Posterior vena cava (tissue), 2 donors: ENCODE results near the gene CDC73. TPM values are rescaled to one million over a fixed set of nuclear protein-coding genes. Genes with fewer than 3 reads are reported as not detected.

Experiments used
- DNase-seq: peaks from one replicate; pipeline ENCODE4 v3.0.0-alpha.2; 2020; ENCODE audit warnings: low spot score
- intact Hi-C, 2 donors: fragments of 100-400 bp; cut with DNase I; formaldehyde crosslinking; loops; one replicate each; pipeline versions ENCODE4 v1.14.1 to v1.14.2; 2022 to 2023
- long read RNA-seq, 2 donors: library from polyadenylated mRNA; unstranded; transcript quantifications; one replicate each; pipeline ENCODE4 v2.0.0, GENCODE V29; 2020 to 2021
- total RNA-seq, 2 donors: library from RNA; stranded (reverse); fragmentation: NEBNext Ultra II Directional; extraction: Animal tissue kit (Norgen Biotek cat#: 25700); gene quantifications; one replicate each; pipeline ENCODE4 v1.2.1, GENCODE V29; 2021
- donor health status: DM: yes; HTN: yes; CAD: no.
- donor health status: DM: yes; HTN: yes; CAD: no.

The CDC73 gene
- total RNA-seq: 10 to 100 TPM; 70.0 to 79.1 TPM
- long read RNA-seq, donor 1, full-length matches to known transcripts: 8 of 12 reads
- long read RNA-seq, donor 1, partial matches to known transcripts: 1 of 12 reads
- long read RNA-seq, donor 1, other reads (novel, unspliced or antisense): 3 of 12 reads
- long read RNA-seq, donor 2, full-length matches to known transcripts: 16 of 88 reads
- long read RNA-seq, donor 2, partial matches to known transcripts: 67 of 88 reads
- long read RNA-seq, donor 2, other reads (novel, unspliced or antisense): 5 of 88 reads

DNA sequence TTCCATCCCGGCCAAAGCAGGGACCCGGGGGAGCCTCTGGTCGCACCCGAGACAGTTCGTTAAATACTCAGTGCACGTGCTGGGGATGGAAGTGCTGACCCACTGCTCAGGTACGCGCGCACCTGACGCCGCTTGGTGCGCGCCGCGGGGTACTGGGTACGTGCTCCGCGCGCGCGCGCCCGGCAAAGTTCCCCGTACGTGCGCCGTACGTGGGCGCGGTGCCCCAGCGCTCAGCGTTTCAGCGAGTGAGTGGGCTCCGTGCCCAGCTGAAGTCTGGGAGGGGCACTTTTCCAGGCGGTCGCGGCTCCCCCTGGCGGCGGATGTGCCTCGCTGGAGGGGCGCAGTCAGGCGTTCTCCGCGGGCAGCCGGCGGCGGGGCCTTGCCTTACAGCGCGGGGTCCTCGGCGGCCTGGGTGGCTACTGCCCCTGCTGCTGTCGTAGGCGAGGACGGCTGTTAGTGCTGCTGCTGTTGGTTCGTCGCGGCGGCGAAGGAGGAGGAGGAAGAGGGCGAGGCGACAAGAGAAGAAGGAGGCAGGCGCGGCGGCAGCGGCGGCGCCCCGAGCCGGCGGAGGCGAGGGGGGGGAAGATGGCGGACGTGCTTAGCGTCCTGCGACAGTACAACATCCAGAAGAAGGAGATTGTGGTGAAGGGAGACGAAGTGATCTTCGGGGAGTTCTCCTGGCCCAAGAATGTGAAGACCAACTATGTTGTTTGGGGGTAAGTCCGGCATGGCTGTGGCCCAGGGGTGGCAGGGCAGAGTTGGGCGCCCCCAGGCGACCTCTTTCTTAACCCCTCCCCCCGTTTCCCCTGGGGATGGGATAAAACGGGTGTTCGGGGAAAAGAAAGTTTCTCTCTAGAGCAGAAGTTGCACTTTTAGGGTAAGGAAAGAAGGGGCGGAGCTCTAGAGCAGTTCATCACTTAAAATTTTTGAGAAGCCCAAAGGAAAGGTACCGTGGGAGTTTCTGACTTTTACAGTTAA lies at the start of gene CDC73:
Gene CDC73, plus strand, starts transcription at position 416 of the 978 bp plus-strand sequence. Its CDS starts 170 bp downstream, at position 586.
- peak; percentile 99 for DNase-seq
- intact Hi-C loops: loop anchor here in 1 of 2 donors (2.0 to 10.0 kb wide), 2 partner anchors 61 to 647 kb away; no protein-coding TSS in a partner anchor

DNA sequence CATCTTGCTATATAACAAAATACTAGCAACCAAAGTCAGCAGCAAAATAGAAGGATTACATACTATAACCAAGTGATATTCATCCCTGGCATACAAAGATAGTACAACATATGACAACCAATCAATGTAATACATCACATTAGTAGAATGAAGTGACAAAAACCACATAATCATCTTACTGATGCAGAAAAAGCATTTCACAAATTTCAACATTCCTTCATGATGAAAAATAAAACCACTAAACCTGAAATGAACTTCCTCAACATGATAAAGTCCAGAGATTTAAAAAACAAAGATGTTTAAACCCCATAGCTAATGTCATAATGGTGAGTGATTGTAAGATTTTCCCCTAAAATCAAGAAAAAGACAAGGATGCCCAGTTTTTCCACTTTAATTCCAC lies 43.8 kb upstream of the CDC73 start:
- intact Hi-C loops: no loop called here
- no peak for DNase-seq

DNA sequence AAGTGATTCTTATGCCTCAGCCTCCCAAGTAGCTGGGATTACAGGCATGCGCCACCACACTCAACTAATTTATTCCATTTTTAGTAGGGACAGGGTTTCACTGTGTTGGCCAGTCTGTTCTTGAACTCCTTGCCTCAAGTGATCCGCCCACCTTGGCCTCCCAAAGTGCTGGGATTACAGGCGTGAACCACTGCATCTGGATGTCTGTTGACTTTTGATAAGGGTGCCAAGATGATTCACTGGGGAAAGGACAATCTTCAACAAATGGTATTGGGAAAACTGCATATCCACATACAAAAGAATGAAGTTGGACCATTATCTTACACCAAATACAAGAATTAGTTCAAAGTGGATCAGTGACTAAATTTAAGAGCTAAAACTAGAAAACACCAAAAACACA lies 42.6 kb upstream of the CDC73 start:
- intact Hi-C loops: no loop called here

DNA sequence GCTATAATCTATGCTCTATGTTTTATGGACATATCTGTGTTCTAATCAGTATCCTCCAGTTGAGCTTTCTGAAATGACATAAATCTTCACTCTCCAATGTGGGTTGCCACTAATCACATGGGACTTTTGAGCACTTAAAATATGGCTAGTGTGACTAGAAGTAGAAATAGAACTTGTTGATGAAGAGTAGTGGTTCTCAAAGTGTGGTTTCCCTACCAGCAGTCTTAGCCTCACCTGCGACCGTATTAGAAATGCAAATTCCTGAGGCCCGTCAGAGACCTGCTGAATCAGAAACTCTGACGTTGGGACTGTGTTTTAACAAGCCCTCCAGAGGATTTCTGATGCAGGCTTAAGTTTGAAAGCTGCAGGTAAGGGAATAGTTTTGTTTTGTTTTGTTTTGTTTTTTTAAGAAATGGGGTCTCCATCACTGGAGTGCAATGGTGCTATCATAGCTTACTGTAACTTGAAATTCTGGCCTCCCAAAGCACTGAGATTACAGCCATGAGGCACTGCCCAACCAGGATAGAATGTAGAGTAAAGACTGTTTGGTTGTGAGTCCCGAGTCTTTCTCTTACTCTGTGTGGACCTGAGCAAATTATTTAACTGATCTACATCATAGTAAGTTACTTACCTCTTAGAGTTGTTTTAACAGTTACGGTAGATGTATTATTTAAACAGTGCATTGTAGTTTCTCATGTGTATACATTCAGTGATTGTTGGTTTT lies 38.3 kb upstream of the CDC73 start:
- intact Hi-C loops: no loop called here
- no peak for DNase-seq

More for the DNA sequence above, 42.6 kb upstream of the CDC73 start:
- no peak for DNase-seq

DNA sequence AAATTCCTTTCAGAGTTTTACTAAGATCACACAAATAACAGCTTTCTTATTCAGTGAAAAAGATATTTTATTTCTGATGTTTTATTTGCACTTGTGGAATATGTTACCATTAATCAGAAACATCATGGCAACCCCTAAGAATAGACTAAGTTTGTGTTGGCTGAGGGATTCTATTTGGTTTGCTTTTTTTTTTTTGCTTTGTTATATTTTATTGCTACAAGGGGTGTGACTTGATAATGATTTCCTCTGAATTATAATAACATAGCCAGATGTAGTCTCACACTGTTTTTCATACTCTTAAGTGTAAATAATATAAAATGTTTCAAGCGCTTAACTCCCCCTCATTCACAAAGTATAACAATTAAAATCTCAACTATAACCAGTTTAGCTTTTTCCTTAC lies 36.6 kb upstream of the CDC73 start:
- DNase-seq: no peak

DNA sequence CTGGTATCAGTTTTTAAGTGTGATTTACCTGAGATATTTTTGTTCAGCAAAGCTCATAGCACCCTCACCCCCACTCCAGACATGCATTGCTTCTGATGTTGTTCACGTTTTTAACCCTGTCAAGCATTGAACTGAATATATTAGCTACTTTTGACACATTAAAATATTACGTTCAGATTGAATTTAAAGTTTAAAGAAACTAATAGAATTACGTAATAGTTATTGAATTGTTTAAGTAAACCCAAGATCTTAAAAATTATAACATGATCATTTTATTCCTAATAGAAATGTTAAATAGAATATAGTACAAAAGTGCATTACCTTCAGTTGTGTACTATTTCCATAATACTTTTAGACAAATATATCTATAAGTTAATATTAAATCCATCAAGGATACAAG lies 35.5 kb upstream of the CDC73 start:
- DNase-seq: no peak
- intact Hi-C loops: no loop called here

More for the DNA sequence above, 36.6 kb upstream of the CDC73 start:
- intact Hi-C loops: no loop called here

DNA sequence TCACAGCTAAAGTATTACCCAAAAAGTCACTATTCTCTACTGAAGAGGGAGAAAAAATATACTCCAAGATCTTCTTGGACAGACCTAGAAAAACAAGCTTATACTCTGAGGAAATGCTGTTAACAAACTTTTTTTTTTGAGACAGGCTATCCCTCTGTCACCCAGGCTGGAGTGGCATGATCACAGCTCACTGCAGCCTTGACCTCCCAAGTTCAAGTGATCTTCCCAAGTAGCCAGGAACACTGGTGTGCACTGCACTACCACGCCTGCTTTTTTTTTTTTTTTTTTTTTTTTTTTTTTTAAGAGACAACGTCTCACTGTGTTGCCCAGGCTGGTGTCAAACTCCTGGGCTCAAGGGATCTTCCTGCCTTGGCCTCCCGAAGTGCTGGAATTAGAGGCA lies 33.9 kb upstream of the CDC73 start:
- intact Hi-C loops: no loop called here
- no peak for DNase-seq

DNA sequence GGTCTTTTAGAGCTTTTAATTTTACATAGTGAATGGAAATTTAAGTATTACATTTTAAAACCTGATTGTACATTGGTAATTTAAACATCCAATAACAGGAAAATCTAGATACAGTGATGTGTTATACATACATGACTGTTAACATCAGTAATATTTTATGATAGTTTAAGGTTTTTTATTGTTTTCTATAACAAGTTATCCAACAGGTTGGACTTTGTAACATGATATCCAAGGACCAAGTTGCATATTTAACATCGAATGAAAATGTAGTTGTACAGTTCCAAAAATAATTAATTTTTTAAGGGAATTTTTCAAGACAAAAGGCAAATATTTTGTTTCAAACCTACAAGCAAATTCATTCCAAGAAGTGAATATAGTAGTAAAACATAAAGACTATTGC lies 31.0 kb upstream of the CDC73 start:
- no peak for DNase-seq
- intact Hi-C loops: no loop called here

DNA sequence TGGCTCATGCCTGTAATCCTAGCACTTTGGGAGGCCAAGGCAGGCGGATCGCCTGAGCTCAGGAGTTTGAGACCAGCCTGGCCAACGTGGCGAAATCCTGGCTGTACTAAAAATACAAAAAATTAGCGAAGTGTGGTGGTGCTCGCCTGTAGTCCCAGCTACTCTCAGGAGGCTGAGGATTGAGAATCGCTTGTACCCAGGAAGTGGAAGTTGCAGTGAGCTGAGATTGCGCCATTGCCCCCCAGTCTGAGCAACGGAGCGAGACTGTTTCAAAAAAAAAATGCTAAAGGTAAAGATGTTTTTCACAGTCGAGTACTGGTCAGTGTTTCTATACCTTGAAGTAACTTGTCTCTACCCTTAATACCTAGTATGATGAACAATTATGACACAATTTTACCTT lies 27.7 kb upstream of the CDC73 start:
- intact Hi-C loops: no loop called here
- no peak for DNase-seq

DNA sequence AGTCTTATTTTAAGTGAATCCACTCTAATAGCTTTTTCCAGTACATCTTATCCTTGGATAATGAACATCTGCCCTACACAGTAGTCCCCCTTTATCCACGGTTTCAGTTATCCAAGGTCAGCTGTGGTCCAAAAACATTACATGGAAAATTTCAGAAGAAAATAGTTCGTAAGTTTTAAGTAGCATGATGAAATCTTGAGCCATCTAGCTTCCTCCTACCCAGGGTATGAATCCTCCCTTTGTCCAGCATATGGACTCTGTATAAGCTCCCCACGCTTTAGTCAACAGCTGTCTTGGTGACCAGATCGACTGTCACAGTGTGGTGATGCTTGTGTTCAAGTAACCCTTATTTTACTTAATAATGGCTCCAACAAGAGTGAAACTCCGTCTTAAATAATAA lies 19.2 kb upstream of the CDC73 start:
- DNase-seq: no peak
- intact Hi-C loops: no loop called here

DNA sequence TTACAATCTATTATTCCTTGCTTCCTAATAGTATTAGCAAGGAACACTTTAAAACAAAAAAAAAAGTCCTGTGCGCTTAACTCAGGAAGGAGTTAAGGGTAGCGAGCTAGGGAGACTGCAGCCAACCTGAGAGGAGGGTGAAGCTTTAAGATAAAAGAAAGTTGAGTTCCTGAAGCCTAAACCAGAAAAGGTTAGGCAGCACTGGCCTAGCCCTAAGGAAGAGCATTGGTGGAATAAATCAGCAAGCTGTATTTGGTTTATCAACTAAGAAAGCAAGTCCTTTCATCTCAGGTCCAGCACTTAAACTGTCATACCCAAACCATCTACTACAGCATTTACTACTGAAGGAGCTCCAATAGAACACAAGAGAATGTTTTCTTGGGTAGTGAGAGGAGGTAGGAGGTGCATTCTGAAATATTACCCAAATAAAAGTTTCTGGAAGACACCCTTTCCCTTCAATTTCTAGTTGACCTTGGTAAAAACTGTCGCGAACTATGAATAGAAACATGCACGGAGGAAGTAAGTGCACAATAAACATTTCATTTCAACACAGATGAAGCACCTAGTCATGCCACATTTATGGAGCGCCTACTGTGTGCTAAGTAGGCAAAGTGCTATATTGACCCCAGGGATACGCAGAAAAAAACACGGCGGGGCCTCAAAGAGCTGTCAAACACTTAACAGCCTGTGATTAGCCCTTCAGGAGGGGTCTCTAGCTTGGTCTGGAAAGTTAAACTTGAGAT lies 17.9 kb upstream of the CDC73 start:
- no peak for DNase-seq
- intact Hi-C loops: no loop called here

DNA sequence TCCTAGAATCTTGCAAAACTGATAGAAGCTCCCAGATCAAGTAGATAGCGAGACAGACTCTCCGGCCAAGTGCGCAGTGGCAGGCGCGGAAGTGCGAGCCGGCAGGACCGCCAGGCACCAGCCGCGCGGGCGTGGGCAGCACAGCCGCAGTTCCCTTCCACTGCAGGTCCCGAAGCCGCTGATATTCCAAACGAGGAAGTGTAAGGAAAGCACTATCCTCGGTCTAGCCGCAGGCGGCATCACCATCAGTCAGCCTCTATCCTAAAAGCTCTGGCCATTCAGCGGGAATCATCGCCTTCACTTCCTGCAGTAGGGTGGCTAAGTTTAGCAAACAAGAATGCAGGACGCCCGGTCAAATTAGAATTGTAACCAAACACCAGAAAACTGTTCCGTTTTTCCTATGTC lies 17.3 kb upstream of the CDC73 start:
- peak; percentile 86 for DNase-seq
- intact Hi-C loops: no loop called here

DNA sequence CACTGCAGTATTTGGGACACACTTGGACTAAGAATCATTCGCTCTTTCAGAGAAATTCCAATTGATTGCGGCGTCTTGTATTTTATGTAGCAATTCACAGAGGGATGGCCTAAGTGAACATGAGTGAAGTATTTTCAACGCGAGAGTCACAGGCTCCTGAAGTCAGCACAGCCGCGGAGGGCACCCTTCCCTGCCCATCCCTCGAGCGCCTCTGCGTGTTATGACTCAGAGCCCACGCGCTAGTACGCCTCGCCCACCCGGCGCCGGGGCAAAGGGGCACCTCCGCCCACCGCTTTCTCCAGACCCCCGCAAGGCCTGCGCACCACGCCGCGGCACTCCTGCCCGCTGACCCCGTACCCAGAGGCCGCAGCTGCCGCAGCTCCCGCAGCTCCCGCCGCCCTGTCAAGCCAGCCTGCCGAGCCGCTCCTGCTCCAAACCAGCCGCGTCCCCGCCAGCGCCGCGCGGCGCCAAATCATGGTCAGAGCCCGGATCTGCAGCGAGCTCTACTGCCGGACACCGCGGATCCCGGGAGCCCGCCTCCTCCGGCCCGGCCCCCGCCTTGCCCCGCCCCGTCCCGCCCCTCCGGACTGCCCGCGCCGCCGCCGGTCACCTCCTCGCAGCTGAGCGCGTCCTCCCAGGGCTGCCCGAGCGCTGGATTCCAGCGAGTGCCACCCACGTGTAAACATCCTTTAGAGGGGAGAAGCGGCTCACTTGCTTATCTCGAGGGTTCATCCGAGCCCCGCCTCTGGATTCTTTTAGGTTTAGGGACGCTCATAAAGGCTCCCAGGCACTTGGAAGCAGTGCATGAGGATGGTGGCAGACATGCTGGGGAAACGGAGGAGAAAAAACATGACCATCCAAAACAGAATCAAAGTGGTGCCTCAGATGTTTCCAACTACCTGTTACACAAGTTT lies 16.7 kb upstream of the CDC73 start, which contains the start of gene GLRX2:
Gene GLRX2, minus strand, starts transcription at position 508 of the 914 bp plus-strand sequence. Its CDS starts 32 bp downstream, at position 476.
- intact Hi-C loops: no loop called here

DNA sequence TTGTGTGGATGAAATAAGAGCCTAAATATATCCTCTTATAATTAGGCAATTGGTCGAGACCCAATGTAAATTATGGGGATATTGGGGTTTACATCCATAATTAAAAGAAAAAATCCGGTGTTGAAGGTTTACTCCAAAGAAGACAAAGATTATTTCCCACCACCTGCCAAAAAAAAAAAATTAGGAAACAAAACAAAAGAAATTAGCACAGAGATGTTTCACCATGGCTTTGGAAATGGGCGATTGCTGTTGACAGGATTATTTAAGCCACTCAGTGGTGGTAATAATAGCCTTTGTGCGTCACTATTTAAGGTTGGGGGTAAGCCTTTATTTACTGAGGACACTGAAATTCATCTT lies 16.0 kb upstream of the CDC73 start:
- intact Hi-C loops: no loop called here
- DNase-seq: no peak

More for the DNA sequence above, 16.7 kb upstream of the CDC73 start, which contains the start of gene GLRX2:
- DNase-seq: peak; percentile 95

DNA sequence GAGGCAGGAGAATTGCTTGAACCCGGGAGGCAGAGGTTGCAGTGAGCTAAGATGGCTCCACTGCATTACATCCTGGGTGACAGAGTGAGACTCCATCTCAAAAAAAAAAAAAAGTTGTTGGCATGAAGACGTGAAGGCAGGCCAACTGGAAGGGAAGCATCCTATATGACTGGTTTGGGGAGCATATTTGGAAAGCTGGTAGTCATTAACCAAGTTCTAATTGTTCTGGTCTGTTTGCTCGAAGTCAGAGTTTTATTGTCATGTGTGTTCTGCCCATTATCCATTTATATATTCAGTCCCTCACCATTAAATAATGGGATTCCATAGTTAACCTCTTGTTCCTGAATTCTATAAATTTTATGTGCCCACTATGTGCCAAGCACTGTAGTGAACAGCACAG lies 13.4 kb upstream of the CDC73 start:
- intact Hi-C loops: no loop called here
- DNase-seq: no peak

DNA sequence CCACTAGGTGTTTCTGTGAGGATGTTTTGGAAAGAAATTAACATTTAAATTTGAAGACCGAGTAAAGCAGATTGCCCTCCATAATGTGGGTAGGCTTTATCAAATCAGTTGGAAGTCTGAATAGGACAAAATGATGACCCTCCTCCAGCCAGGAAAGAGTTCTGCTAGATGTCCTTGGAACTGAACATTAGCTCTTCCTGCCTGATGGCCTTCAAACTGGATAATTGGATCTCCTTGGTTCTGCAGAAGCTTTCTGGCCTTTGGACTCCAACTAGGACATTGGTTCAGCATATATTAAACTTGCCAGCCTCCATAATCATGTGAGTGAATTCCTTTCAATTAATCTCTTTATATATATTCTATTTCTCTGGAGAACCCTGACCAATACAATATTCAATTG lies 12.2 kb upstream of the CDC73 start:
- intact Hi-C loops: loop anchor here in 1 of 2 donors (10.0 kb wide), 1 partner anchor 45 kb away; no protein-coding TSS in a partner anchor
- DNase-seq: no peak

DNA sequence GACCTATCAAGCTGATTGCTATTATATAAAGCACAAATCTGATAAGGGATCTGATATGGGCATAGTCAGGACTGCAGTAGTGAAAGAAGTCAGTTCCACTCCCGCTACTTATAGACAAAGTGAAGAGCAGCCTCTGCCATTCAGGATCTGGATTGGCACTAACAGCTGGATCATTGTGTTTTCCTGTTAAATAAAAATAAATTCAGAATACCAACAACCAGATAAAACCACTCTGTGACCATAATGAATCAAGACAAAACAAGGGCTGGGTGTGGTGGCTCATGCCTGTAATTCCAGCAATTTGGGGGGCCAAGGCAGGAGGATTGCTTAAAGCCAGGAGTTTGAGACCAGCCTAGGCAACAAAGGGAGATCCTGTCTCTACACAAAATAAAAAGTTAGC lies 11.6 kb upstream of the CDC73 start:
- DNase-seq: no peak
- intact Hi-C loops: loop anchor here in 1 of 2 donors (10.0 kb wide), 1 partner anchor 45 kb away; no protein-coding TSS in a partner anchor

DNA sequence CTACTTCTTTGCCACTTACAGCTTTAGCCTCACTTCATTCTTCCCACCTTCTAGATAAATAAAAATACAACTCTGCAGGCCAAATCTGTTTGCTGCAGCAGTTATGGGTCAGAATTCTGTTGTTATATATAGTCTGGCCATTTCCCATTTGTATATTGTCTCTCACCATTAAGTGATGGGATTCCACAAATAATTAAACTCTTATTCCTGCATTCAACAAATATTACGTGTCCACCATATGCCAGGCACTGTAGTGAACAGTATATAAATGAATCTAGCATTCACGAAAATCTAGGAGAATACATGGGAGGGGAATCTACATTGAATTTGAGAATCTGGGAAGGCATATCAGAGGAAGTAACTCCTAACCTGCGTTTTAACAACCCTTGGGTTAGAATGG lies 11.0 kb upstream of the CDC73 start:
- intact Hi-C loops: loop anchor here in 1 of 2 donors (10.0 kb wide), 1 partner anchor 46 kb away; no protein-coding TSS in a partner anchor
- DNase-seq: no peak
